HepG2 (cell line): Measurements from ENCODE around the gene SDR39U1. TPM values are rescaled to one million over a fixed set of nuclear protein-coding genes. Genes with fewer than 3 reads are reported as not detected.

Experiments used
- AHDC1 ChIP-seq: sonication (generic); formaldehyde crosslinking; IDR thresholded peaks from 2 replicates; pipeline ENCODE4 v1.5.1; 2020; ENCODE audit warnings: mild to moderate bottlenecking, missing genetic modification reagents, borderline replicate concordance
- CBX5 ChIP-seq: sonication (generic); formaldehyde crosslinking; IDR thresholded peaks from 2 replicates; pipeline ENCODE4 v1.4.0; 2020; ENCODE audit warnings: missing genetic modification reagents, borderline replicate concordance
- CEBPB ChIP-seq: IDR thresholded peaks from 2 replicates; pipeline ENCODE4 v1.6.1; 2011; ENCODE audit warnings: low read depth, low read length, improper control_type of control experiment, borderline replicate concordance
- HNF4A ChIP-seq: sonication (generic); formaldehyde crosslinking; IDR thresholded peaks from 2 replicates; pipeline ENCODE4 v1.4.0; 2020; ENCODE audit warnings: missing genetic modification reagents
- HNF4G ChIP-seq, 2 experiments: sonication (generic) in 1 of 2; formaldehyde crosslinking in 1 of 2; IDR thresholded peaks; 2 replicates each; pipeline versions ENCODE4 v1.4.0 to v1.6.1; 2011 to 2020; ENCODE audit warnings: borderline replicate concordance in 2 of 2, low read depth in 2 of 2, mild to moderate bottlenecking in 2 of 2, low read length in 1 of 2, missing genetic modification reagents in 1 of 2, moderate library complexity in 1 of 2
- KLF11 ChIP-seq: IDR thresholded peaks from 2 replicates; pipeline ENCODE4 v1.6.1; 2016; ENCODE audit warnings: missing compliant biosample characterization
- MAFK ChIP-seq, 2 experiments: IDR thresholded peaks in 1 of 2; conservative IDR thresholded peaks in 1 of 2; 2 replicates each; pipeline ENCODE4 v1.6.1; 2011; ENCODE audit warnings: improper control_type of control experiment in 2 of 2, low read length in 2 of 2
- NFKB2 ChIP-seq: sonication (generic); formaldehyde crosslinking; IDR thresholded peaks from 2 replicates; pipeline ENCODE4 v1.4.0; 2020; ENCODE audit warnings: missing genetic modification reagents, borderline replicate concordance
- PHF20 ChIP-seq: sonication (generic); formaldehyde crosslinking; IDR thresholded peaks from 2 replicates; pipeline ENCODE4 v1.5.0; 2020; ENCODE audit warnings: mild to moderate bottlenecking, missing genetic modification reagents
- RELA ChIP-seq: sonication (generic); formaldehyde crosslinking; IDR thresholded peaks from 2 replicates; pipeline ENCODE4 v1.4.0; 2020; ENCODE audit warnings: missing genetic modification reagents
- REXO4 ChIP-seq: sonication (generic); formaldehyde crosslinking; IDR thresholded peaks from 2 replicates; pipeline ENCODE4 v1.8.0; 2022; ENCODE audit warnings: missing genetic modification reagents, mild to moderate bottlenecking, borderline replicate concordance
- RNF219 ChIP-seq: sonication (generic); formaldehyde crosslinking; IDR thresholded peaks from 2 replicates; pipeline ENCODE4 v1.5.0; 2020; ENCODE audit warnings: mild to moderate bottlenecking, missing genetic modification reagents
- SP4 ChIP-seq: sonication (generic); formaldehyde crosslinking; IDR thresholded peaks from 2 replicates; pipeline ENCODE4 v1.8.1; 2023; ENCODE audit warnings: mild to moderate bottlenecking, missing genetic modification reagents
- TBL1XR1 ChIP-seq: fragments of 150-350 bp; IDR thresholded peaks from 2 replicates; pipeline ENCODE4 v1.6.1; 2014; ENCODE audit warnings: borderline replicate concordance, low read length; ENCODE audit not compliant: partially characterized antibody
- WIZ ChIP-seq: sonication (generic); formaldehyde crosslinking; IDR thresholded peaks from 2 replicates; pipeline ENCODE4 v1.5.1; 2020; ENCODE audit warnings: mild to moderate bottlenecking, missing genetic modification reagents
- ZEB1 ChIP-seq: IDR thresholded peaks from 2 replicates; pipeline ENCODE4 v1.6.1; 2012; ENCODE audit warnings: mild to moderate bottlenecking, low read depth, inconsistent platforms; ENCODE audit not compliant: insufficient replicate concordance
- ZFP37 ChIP-seq: sonication (generic); formaldehyde crosslinking; IDR thresholded peaks from 2 replicates; pipeline ENCODE4 v1.4.0; 2020; ENCODE audit warnings: missing genetic modification reagents, borderline replicate concordance
- ZNF143 ChIP-seq: sonication (generic); formaldehyde crosslinking; IDR thresholded peaks from 2 replicates; pipeline ENCODE4 v1.4.0; 2020; ENCODE audit warnings: missing genetic modification reagents
- ZNF670 ChIP-seq: sonication (generic); formaldehyde crosslinking; IDR thresholded peaks from 2 replicates; pipeline ENCODE4 v1.8.0; 2022; ENCODE audit warnings: mild to moderate bottlenecking, missing genetic modification reagents, borderline replicate concordance
- polyA plus RNA-seq, 8 experiments: library from polyadenylated mRNA; depleted of rRNA in 3 of 8; stranded (reverse) in 7 of 8; unstranded in 1 of 8; fragments of >200 nt; fragmentation: Illumina TruSeq in 4 of 8; extraction: Trizol in 4 of 8; gene quantifications; 2 replicates each; pipeline versions ENCODE4 v1.2.1 to v1.2.3, GENCODE V29; 2011 to 2016; ENCODE audit warnings: low read depth in 4 of 8, missing spikeins in 1 of 8, mixed read lengths in 1 of 8; ENCODE audit not compliant: insufficient read depth in 1 of 8
- total RNA-seq, 5 experiments: library from RNA; depleted of rRNA; stranded (reverse); fragments of >200 nt; fragmentation: Illumina TruSeq; extraction: Trizol; gene quantifications; 2 replicates each; pipeline ENCODE4 v1.2.3, GENCODE V29; 2016; ENCODE audit warnings: low read depth in 1 of 5
- TF ChIP-seq, protein P1 (sequence below): IDR thresholded peaks from 2 replicates; pipeline ENCODE4 v1.6.1; 2018; ENCODE audit warnings: missing genetic modification reagents, mild to moderate bottlenecking, missing compliant biosample characterization

The SDR39U1 gene
- total and polyA plus RNA-seq, 2 of the 13 experiments (the other 11 are each of a cell fraction or from before 2014, with no cell fraction given), result 34.4 to 129 TPM

DNA sequence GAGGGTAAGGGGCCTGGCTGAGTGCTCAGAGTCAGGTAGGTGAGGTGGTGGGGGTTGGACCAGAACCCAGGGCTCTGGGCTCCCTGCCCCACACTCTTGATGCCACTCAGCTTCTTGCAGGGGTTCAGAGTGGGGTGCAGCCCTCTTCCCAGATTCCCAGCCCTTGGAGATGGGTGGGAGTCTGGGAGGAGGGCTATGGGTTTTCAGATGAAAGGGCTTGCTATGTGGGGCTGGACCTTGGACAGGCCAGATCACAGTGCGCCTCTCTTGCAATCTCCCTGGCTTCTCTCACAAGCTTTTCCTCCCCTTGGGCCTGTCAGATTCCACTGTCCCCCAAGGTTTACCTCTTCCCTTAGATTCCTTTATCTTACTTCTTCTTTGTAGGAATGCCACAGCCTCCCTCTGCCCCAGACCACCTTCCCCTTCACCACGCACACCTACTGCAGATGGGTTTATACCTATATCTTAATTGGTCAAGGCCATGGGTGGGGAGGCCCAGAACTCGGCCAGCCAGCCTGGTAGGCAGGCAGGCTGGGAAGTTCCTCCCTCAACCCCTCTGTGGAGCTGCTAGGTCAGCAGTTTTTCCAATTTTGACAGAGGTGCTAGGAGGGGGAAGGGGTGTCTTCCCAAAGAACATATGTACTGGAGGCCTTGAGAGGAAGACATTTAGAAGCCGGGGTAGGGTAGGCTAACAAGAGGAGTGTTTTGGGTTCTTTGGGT, 42.4 kb downstream of the SDR39U1 start (continued):
- TF ChIP-seq CBX5 (CRISPR knock-in tag) (no peak), RNF219 (CRISPR knock-in tag) (no peak), CEBPB (peak; percentile 11; the same call in 1 of the 2 replicates), TBL1XR1 (no peak), HNF4A (CRISPR knock-in tag) (peak; percentile 81), NFKB2 (CRISPR knock-in tag) (peak; percentile 25; the same call in 1 of the 2 replicates), ZEB1 (peak; percentile 60), HNF4G (IDR thresholded peaks at IDR 0.05; ENCODE audit: borderline replicate concordance, low read depth, low read length) (peak; percentile 74), HNF4G (CRISPR knock-in tag; IDR thresholded peaks at IDR 0.05; ENCODE audit: borderline replicate concordance, low read depth) (no peak), ZNF143 (no peak), ZNF670 (CRISPR knock-in tag) (0 out of 2 replicates have a peak, but pooled peaks have one; percentile 23), AHDC1 (CRISPR knock-in tag) (0 out of 2 replicates have a peak, but pooled peaks have one; percentile 20), SP4 (CRISPR knock-in tag) (peak; percentile 38; the same call in 1 of the 2 replicates), KLF11 (CRISPR knock-in tag) (no peak), ZFP37 (no peak), RELA (CRISPR knock-in tag) (no peak), MAFK (conservative IDR thresholded peaks at IDR 0.05 in 1 of 2, IDR thresholded peaks at IDR 0.05 in 1 of 2; ENCODE audit: low read length in 2 of 2) (peak; percentile 93 to 94), PHF20 (0 out of 2 replicates have a peak, but pooled peaks have one; percentile 11), REXO4 (CRISPR knock-in tag) (no peak), WIZ (CRISPR knock-in tag) (0 out of 2 replicates have a peak, but pooled peaks have one; percentile 25)
- TF ChIP-seq, protein P1, sequence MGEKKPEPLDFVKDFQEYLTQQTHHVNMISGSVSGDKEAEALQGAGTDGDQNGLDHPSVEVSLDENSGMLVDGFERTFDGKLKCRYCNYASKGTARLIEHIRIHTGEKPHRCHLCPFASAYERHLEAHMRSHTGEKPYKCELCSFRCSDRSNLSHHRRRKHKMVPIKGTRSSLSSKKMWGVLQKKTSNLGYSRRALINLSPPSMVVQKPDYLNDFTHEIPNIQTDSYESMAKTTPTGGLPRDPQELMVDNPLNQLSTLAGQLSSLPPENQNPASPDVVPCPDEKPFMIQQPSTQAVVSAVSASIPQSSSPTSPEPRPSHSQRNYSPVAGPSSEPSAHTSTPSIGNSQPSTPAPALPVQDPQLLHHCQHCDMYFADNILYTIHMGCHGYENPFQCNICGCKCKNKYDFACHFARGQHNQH (CRISPR knock-in tag), result peak; percentile 25; the same call in 1 of the 2 replicates
